K562 (cell line): Measurements from ENCODE around the gene FARSB.

Source experiments
- HDAC8 ChIP-seq: fragments of 450-650 bp; IDR thresholded peaks from 2 replicates; pipeline ENCODE4 v1.6.1; 2016; ENCODE audit warnings: mild to moderate bottlenecking, missing genetic modification characterization, moderate library complexity, missing compliant biosample characterization
- PCBP1 ChIP-seq: fragments of 200-400 bp; formaldehyde crosslinking; IDR thresholded peaks from 2 replicates; pipeline ENCODE4 v1.6.1; 2018; ENCODE audit warnings: mild to moderate bottlenecking, low read depth, low read length; ENCODE audit not compliant: poor library complexity, severe bottlenecking
- RAD21 ChIP-seq, 2 experiments: fragments of 250-450 bp in 1 of 2; fragments of 450-650 bp in 1 of 2; sonication (Bioruptor Pico) in 1 of 2; formaldehyde crosslinking in 1 of 2; IDR thresholded peaks in 1 of 2; conservative IDR thresholded peaks in 1 of 2; 2 replicates each; pipeline versions ENCODE4 v1.4.0 to v1.8.0; 2020 to 2022; ENCODE audit warnings: mild to moderate bottlenecking in 2 of 2, moderate library complexity in 1 of 2

GRCh38 chr2:222523783-222524544, 131.9 kb downstream of the FARSB start:
- no peak for TF ChIP-seq HDAC8 (tag)
- TF ChIP-seq PCBP1: no peak
- no peak for TF ChIP-seq RAD21 (CRISPR knock-in tag; conservative IDR thresholded peaks at IDR 0.05 in 1 of 2, IDR thresholded peaks at IDR 0.05 in 1 of 2)
